Mammary epithelial cell (primary cell): ENCODE measurements around the gene SLC6A11.

Experiments
- EZH2 ChIP-seq: IDR thresholded peaks from 2 replicates; pipeline ENCODE4 v1.6.1; 2012; ENCODE audit warnings: low read length, inconsistent platforms, borderline replicate concordance
- TF ChIP-seq, protein P1 (sequence below), 2 donors: IDR thresholded peaks in 1 of 2; conservative IDR thresholded peaks in 1 of 2; 2 replicates each; pipeline ENCODE4 v1.5.1; 2011 to 2012; ENCODE audit warnings: inconsistent platforms in 2 of 2, low read length in 2 of 2, mild to moderate bottlenecking in 2 of 2, control low read depth in 1 of 2, low read depth in 1 of 2; ENCODE audit not compliant: insufficient read depth in 1 of 2; ENCODE audit errors: extremely low read depth in 1 of 2

DNA sequence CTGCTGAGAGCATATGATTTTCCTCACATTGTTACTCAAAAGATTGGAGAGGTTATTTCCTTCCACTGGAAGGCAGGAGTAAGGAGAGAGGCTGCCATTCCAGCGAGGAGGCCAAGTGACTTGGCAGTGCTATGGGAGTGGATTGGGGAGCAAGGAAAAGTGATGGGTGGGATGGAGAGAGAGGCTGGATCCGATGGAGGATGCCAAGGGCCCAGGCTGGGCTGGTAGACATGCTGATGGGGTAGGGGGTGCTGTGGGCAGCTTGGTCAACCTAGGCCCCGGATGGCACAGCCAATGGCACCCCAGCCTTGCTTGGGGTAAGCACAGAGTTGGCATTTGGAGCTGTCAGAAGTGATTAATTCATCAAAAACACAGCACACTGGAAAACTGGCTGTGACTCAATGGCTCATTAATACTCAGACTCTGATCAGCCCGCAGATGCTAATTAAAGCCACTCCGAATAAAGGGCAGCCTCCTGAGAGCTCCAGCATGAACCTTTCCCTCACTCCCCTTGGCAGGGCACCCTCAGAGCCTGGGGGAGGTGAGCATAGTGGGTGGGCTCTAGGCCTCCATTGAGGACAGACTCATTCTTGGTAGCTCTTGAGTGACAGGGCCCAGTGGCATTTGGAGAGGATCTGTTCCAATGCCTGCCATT is 154.4 kb downstream of the SLC6A11 start:
- no peak for TF ChIP-seq EZH2
- TF ChIP-seq, protein P1, sequence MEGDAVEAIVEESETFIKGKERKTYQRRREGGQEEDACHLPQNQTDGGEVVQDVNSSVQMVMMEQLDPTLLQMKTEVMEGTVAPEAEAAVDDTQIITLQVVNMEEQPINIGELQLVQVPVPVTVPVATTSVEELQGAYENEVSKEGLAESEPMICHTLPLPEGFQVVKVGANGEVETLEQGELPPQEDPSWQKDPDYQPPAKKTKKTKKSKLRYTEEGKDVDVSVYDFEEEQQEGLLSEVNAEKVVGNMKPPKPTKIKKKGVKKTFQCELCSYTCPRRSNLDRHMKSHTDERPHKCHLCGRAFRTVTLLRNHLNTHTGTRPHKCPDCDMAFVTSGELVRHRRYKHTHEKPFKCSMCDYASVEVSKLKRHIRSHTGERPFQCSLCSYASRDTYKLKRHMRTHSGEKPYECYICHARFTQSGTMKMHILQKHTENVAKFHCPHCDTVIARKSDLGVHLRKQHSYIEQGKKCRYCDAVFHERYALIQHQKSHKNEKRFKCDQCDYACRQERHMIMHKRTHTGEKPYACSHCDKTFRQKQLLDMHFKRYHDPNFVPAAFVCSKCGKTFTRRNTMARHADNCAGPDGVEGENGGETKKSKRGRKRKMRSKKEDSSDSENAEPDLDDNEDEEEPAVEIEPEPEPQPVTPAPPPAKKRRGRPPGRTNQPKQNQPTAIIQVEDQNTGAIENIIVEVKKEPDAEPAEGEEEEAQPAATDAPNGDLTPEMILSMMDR (conservative IDR thresholded peaks at IDR 0.05 in 1 of 2, IDR thresholded peaks at IDR 0.05 in 1 of 2; ENCODE audit: extremely low read depth in 1 of 2, insufficient read depth in 1 of 2, low read depth in 1 of 2, low read length in 2 of 2), result no peak
